B cell (primary cell): ENCODE measurements around the gene TBCCD1. TPM values are rescaled to one million over a fixed set of nuclear protein-coding genes. Genes with fewer than 3 reads are reported as not detected.

ENCODE experiments used
- ATAC-seq: fragments of 200-7000 bp; cut with Tn5 transposase; one replicate; pipeline ENCODE4 v1.10.0; 2021; ENCODE audit warnings: low read depth, mild to moderate bottlenecking, moderate number of reproducible peaks, moderate library complexity
- CTCF ChIA-PET: fragments of 350-600 bp; sonication (Branson Sonifier 250); formaldehyde crosslinking; loops from one replicate; lab custom pipeline; 2021; ENCODE audit warnings: antibody characterized with exemption, inconsistent platforms; lab: Charles Lee
- POLR2A ChIA-PET: fragments of 350-600 bp; sonication (Branson Sonifier 250); formaldehyde crosslinking; loops from one replicate; lab custom pipeline; 2021; ENCODE audit warnings: antibody characterized with exemption; lab: Charles Lee
- DNase-seq: peaks from one replicate; pipeline ENCODE4 v3.0.0; 2013
- H2AFZ ChIP-seq: 2 replicates; pipeline ENCODE4 v1.6.1; 2012; ENCODE audit warnings: mild to moderate bottlenecking, low read depth, low read length; ENCODE audit not compliant: insufficient read depth, poor library complexity, severe bottlenecking
- H3K27ac ChIP-seq, 2 donors: 1 replicate in 1 of 2; 2 replicates in 1 of 2; pipeline ENCODE4 v1.5.1; 2012 to 2013; ENCODE audit warnings: low read length in 2 of 2, mild to moderate bottlenecking in 2 of 2, moderate library complexity in 1 of 2
- H3K27me3 ChIP-seq, 4 experiments: fragments of 200-600 bp in 1 of 4; sonication (generic) in 1 of 4; replicated peaks in 1 of 4; 1 replicate in 2 of 4; 2 replicates in 2 of 4; pipeline versions ENCODE4 v1.6.1 to v1.7.0; 2013 to 2016; ENCODE audit warnings: low read length in 3 of 4, mild to moderate bottlenecking in 2 of 4, mixed read lengths in 1 of 4, moderate library complexity in 1 of 4; ENCODE audit not compliant: insufficient read depth in 4 of 4, control insufficient read depth in 3 of 4; ENCODE audit errors: control extremely low read depth in 1 of 4
- H3K36me3 ChIP-seq, 2 experiments: replicated peaks in 1 of 2; 1 replicate in 1 of 2; 2 replicates in 1 of 2; pipeline versions ENCODE4 v1.6.1 to v1.7.1; 2013; ENCODE audit warnings: low read length in 1 of 2; ENCODE audit not compliant: insufficient read depth in 2 of 2, control insufficient read depth in 1 of 2; ENCODE audit errors: control extremely low read depth in 1 of 2, extremely low read depth in 1 of 2
- H3K4me1 ChIP-seq, 2 donors: fragments of 200-600 bp in 1 of 2; sonication (generic) in 1 of 2; 1 replicate in 1 of 2; 2 replicates in 1 of 2; pipeline versions ENCODE4 v1.5.1 to v1.6.1; 2013 to 2017; ENCODE audit warnings: low read length in 2 of 2; ENCODE audit not compliant: control insufficient read depth in 2 of 2, insufficient read depth in 2 of 2
- H3K4me2 ChIP-seq: replicated peaks from 2 replicates; pipeline ENCODE3; 2012; ENCODE audit warnings: mild to moderate bottlenecking, low read depth, low read length; ENCODE audit not compliant: poor library complexity, severe bottlenecking
- H3K4me3 ChIP-seq, 5 experiments: fragments of 200-600 bp in 1 of 5; sonication (generic) in 1 of 5; 1 replicate in 3 of 5; 2 replicates in 2 of 5; pipeline versions ENCODE4 v1.5.1 to v1.7.0; 2011 to 2016; ENCODE audit warnings: low read length in 4 of 5, mild to moderate bottlenecking in 4 of 5, low read depth in 2 of 5, control low read depth in 1 of 5, moderate library complexity in 1 of 5; ENCODE audit not compliant: insufficient read depth in 1 of 5; ENCODE audit errors: control extremely low read depth in 1 of 5, extremely low read depth in 1 of 5
- H3K79me2 ChIP-seq: fragments of 200-600 bp; sonication (generic); one replicate; pipeline ENCODE4 v1.6.0; 2016; ENCODE audit warnings: low read length; ENCODE audit not compliant: control insufficient read depth, insufficient read depth
- H3K9ac ChIP-seq: fragments of 200-600 bp; sonication (generic); 2 replicates; pipeline ENCODE4 v1.6.1; 2017; ENCODE audit warnings: mild to moderate bottlenecking, low read length, moderate library complexity
- H3K9me3 ChIP-seq, 3 donors: one replicate each; pipeline versions ENCODE4 v1.6.1 to v1.7.1; 2013; ENCODE audit warnings: low read length in 2 of 3; ENCODE audit not compliant: control insufficient read depth in 2 of 3, insufficient read depth in 1 of 3; ENCODE audit errors: control extremely low read depth in 1 of 3
- H4K20me1 ChIP-seq: 2 replicates; pipeline ENCODE4 v1.6.0; 2012; ENCODE audit warnings: mild to moderate bottlenecking, low read length; ENCODE audit not compliant: insufficient read depth, control insufficient read depth, poor library complexity, severe bottlenecking
- H3K27ac Mint-ChIP-seq: one replicate; pipeline ENCODE4 v1.8.0; 2021; ENCODE audit warnings: mixed read lengths
- H3K27me3 Mint-ChIP-seq: one replicate; pipeline ENCODE4 v1.8.0; 2021; ENCODE audit warnings: mixed read lengths
- H3K4me1 Mint-ChIP-seq: one replicate; pipeline ENCODE4 v1.8.0; 2021; ENCODE audit warnings: mixed read lengths
- H3K4me3 Mint-ChIP-seq: one replicate; pipeline ENCODE4 v1.8.0; 2021; ENCODE audit warnings: mixed read lengths
- H3K9me3 Mint-ChIP-seq: one replicate; pipeline ENCODE4 v1.8.0; 2022; ENCODE audit warnings: mixed read lengths; ENCODE audit not compliant: insufficient read depth
- CTCF ChIP-seq: fragments of 200-600 bp; IDR thresholded peaks from one replicate; pipeline ENCODE4 v1.8.0; 2022; ENCODE audit warnings: antibody characterized with exemption, mild to moderate bottlenecking
- EZH2 ChIP-seq: IDR thresholded peaks from 2 replicates; pipeline ENCODE4 v1.6.1; 2012; ENCODE audit warnings: borderline replicate concordance, low read depth, mild to moderate bottlenecking, moderate library complexity, low read length; ENCODE audit not compliant: insufficient read depth, poor library complexity, severe bottlenecking
- WGBS: methylation state at CpG from one replicate; pipeline ENCODE4 v1.1.5; 2013; ENCODE audit warnings: missing lambda C conversion rate; ENCODE audit not compliant: insufficient coverage; 5-methylcytosine and 5-hydroxymethylcytosine counted together
- intact Hi-C: fragments of 100-400 bp; cut with micrococcal nuclease; formaldehyde crosslinking; loops from one replicate; pipeline ENCODE4 v1.10.0; 2022
- polyA plus RNA-seq: library from polyadenylated mRNA; depleted of rRNA; stranded (reverse); fragments of >200 nt; gene quantifications from 2 replicates; pipeline ENCODE4 v1.2.3, GENCODE V29; 2012
- total RNA-seq, 2 donors: library from RNA; stranded (reverse); fragments of 120-200 nt in 1 of 2; gene quantifications; 1 replicate in 1 of 2; 2 replicates in 1 of 2; pipeline versions ENCODE4 v1.2.3 to v1.2.4, GENCODE V29; 2013 to 2022

Gene TBCCD1
- total and polyA plus RNA-seq, 2 donors (not counting 1 experiment from before 2014, with no cell fraction given), result 15.9 to 17.3 TPM

- no peaks in the 10 kb centered on the region for H3K27me3 ChIP-seq
- H3K79me2 ChIP-seq, result peaks cover 43% of the 10 kb centered on the region
- peak overlapping the region; percentile 71 to 99 (median 90) for H3K4me3 ChIP-seq
- no peak for ATAC-seq
- H3K9me3 Mint-ChIP-seq, result no peaks in the 10 kb centered on the region
- peak overlapping the region; percentile 97 for H3K27ac Mint-ChIP-seq
- H3K4me2 ChIP-seq, result peak overlapping the region; percentile 84
- H3K9me3 ChIP-seq, result no peaks in the 10 kb centered on the region
- H3K4me1 ChIP-seq, result peaks cover 24 to 33% of the 10 kb centered on the region in 2 donors
- under 1% methylated on average over 14 of the region's 14 CpGs for WGBS
- peaks cover 0 to 4% of the 10 kb centered on the region in 2 experiments for H3K36me3 ChIP-seq
- ChIA-PET POLR2A (interaction anchor here (1.0 kb wide), 2 partner anchors 32 to 459 kb away, joined by 3 to 4 read pairs; no protein-coding TSS in a partner anchor), CTCF (interaction anchor here (1.8 to 3.2 kb wide), 3 partner anchors 26 to 311 kb away, joined by 4 to 14 read pairs (median 5); no protein-coding TSS in a partner anchor)
- no peak for DNase-seq
- H3K27me3 Mint-ChIP-seq, result no peaks in the 10 kb centered on the region
- no peak for TF ChIP-seq CTCF
- no peak for TF ChIP-seq EZH2
- H3K27ac ChIP-seq, result peak overlapping the region; percentile 84 to 95
- peak overlapping the region; percentile 92 for H2AFZ ChIP-seq
- H4K20me1 ChIP-seq, result no peaks in the 10 kb centered on the region
- intact Hi-C loops, result loop anchor here (1.0 kb wide), 3 partner anchors 87 to 628 kb away; partner anchors contain the start of gene TRA2B
- peak overlapping the region; percentile 97 for H3K4me3 Mint-ChIP-seq
- peak overlapping the region; percentile 94 for H3K9ac ChIP-seq
- peaks cover 55% of the 10 kb centered on the region for H3K4me1 Mint-ChIP-seq
Observed at GRCh38 chr3:186566772-186567071, 417 bp downstream of the TBCCD1 start.

- H3K27ac ChIP-seq, result no peak overlapping the region
- CTCF ChIA-PET, result interaction anchor here (1.9 to 3.2 kb wide), 2 partner anchors 24 to 306 kb away, joined by 4 to 14 read pairs; no protein-coding TSS in a partner anchor
- no peaks in the 10 kb centered on the region for H4K20me1 ChIP-seq
- H3K27me3 ChIP-seq, result no peaks in the 10 kb centered on the region
- TF ChIP-seq EZH2 (no peak), CTCF (no peak)
- no peaks in the 10 kb centered on the region for H3K9me3 ChIP-seq
- no peak overlapping the region for H3K4me2 ChIP-seq
- no peak overlapping the region for H2AFZ ChIP-seq
- H3K9ac ChIP-seq, result no peak overlapping the region
- H3K27ac Mint-ChIP-seq, result no peak overlapping the region
- ATAC-seq, result no peak
- peaks cover 51% of the 10 kb centered on the region for H3K79me2 ChIP-seq
- H3K36me3 ChIP-seq, result peaks cover 1 to 4% of the 10 kb centered on the region in 2 experiments
- peaks cover 43% of the 10 kb centered on the region for H3K4me1 Mint-ChIP-seq
- no peaks in the 10 kb centered on the region for H3K27me3 Mint-ChIP-seq
- H3K4me1 ChIP-seq, result peaks cover 14 to 23% of the 10 kb centered on the region in 2 donors
- peak overlapping the region; percentile 51 for H3K4me3 Mint-ChIP-seq
- intact Hi-C loops, result no loop called here
- POLR2A ChIA-PET, result no interaction called here
- no peak for DNase-seq
- no peaks in the 10 kb centered on the region for H3K9me3 Mint-ChIP-seq
- no peak overlapping the region for H3K4me3 ChIP-seq
Observed at GRCh38 chr3:186564586-186564985, 2.6 kb downstream of the TBCCD1 start.
